ENCODE results near the gene CDC37L1. TPM values are rescaled to one million over a fixed set of nuclear protein-coding genes. Genes with fewer than 3 reads are reported as not detected.

CDC37L1 gene
- total RNA-seq, 2 donors from 2014 or later = 44.9 to 53.4 TPM

DNA sequence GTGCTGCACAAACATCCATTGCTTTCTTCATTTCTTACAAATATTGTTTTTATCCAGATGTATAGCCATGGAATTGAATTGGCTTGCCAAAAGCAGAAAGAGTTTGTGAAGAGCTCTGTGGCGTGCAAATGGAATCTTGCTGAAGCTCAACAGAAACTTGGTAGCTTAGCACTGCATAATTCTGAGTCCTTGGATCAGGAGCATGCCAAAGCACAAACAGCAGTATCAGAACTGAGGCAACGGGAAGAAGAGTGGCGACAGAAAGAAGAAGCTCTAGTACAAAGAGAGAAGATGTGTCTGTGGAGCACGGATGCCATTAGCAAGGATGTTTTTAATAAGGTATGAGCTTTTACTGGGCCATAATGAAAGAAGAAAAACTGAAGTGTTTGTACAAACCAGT is 5.5 kb downstream of the CDC37L1 start:
- H3K27ac ChIP-seq = peak overlapping the region in 1 of 2 donors; percentile 66
- TF ChIP-seq, protein P1, sequence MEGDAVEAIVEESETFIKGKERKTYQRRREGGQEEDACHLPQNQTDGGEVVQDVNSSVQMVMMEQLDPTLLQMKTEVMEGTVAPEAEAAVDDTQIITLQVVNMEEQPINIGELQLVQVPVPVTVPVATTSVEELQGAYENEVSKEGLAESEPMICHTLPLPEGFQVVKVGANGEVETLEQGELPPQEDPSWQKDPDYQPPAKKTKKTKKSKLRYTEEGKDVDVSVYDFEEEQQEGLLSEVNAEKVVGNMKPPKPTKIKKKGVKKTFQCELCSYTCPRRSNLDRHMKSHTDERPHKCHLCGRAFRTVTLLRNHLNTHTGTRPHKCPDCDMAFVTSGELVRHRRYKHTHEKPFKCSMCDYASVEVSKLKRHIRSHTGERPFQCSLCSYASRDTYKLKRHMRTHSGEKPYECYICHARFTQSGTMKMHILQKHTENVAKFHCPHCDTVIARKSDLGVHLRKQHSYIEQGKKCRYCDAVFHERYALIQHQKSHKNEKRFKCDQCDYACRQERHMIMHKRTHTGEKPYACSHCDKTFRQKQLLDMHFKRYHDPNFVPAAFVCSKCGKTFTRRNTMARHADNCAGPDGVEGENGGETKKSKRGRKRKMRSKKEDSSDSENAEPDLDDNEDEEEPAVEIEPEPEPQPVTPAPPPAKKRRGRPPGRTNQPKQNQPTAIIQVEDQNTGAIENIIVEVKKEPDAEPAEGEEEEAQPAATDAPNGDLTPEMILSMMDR (IDR thresholded peaks at IDR 0.05) = no peak
- no peak overlapping the region for H3K4me3 ChIP-seq
- no peak for DNase-seq (ENCODE audit: low spot score)
- peaks cover 14% of the 10 kb centered on the region for H3K36me3 ChIP-seq
- H3K9me3 ChIP-seq = no peaks in the 10 kb centered on the region
- no peaks in the 10 kb centered on the region for H3K27me3 ChIP-seq
- H3K4me1 ChIP-seq = peaks cover 0 to 51% of the 10 kb centered on the region in 2 donors

DNA sequence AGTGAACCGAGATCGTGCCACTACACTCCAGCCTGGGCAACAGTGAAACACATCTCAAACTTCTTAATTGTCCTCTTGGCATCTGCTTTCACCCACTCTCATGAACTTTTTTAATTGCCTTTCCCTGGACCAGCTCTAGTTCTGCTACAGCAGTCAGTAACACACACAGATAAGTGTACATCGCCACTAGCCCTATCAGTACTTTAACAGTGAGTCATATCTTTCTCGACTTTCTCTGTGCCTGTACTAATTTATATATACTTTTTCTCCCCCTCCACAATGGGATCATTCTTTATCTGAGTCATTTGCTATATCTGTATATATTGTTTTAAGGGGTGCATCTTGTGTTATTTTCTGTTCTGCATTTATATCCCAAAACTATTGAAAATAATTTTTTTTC is 6.7 kb downstream of the CDC37L1 start:
- TF ChIP-seq, protein P1 (IDR thresholded peaks at IDR 0.05) = no peak
- Histone ChIP-seq H3K4me1 (peaks cover 0 to 43% of the 10 kb centered on the region in 2 donors), H3K36me3 (peaks cover 20% of the 10 kb centered on the region), H3K27me3 (no peaks in the 10 kb centered on the region), H3K4me3 (no peak overlapping the region), H3K9me3 (no peaks in the 10 kb centered on the region), H3K27ac (peak overlapping the region; percentile 19 to 66)
- no peak for DNase-seq (ENCODE audit: low spot score)

GRCh38 chr9:4686584-4686983 is 7.2 kb downstream of the CDC37L1 start:
- TF ChIP-seq, protein P1 (IDR thresholded peaks at IDR 0.05) = no peak
- DNase-seq (ENCODE audit: low spot score) = no peak
- Histone ChIP-seq H3K27ac (peak overlapping the region in 1 of 2 donors; percentile 66), H3K27me3 (no peaks in the 10 kb centered on the region), H3K4me1 (peaks cover 0 to 39% of the 10 kb centered on the region in 2 donors), H3K4me3 (no peak overlapping the region), H3K9me3 (no peaks in the 10 kb centered on the region), H3K36me3 (peaks cover 25% of the 10 kb centered on the region)

- no peak for DNase-seq (ENCODE audit: low spot score)
- TF ChIP-seq, protein P1 (IDR thresholded peaks at IDR 0.05) = no peak
- Histone ChIP-seq H3K4me3 (no peak overlapping the region), H3K9me3 (no peaks in the 10 kb centered on the region), H3K27ac (no peak overlapping the region), H3K4me1 (peaks cover 0 to 37% of the 10 kb centered on the region in 2 donors), H3K27me3 (no peaks in the 10 kb centered on the region), H3K36me3 (peaks cover 28% of the 10 kb centered on the region)
These were observed 9.7 kb downstream of the CDC37L1 start for GRCh38 chr9:4689021-4689420.

DNA sequence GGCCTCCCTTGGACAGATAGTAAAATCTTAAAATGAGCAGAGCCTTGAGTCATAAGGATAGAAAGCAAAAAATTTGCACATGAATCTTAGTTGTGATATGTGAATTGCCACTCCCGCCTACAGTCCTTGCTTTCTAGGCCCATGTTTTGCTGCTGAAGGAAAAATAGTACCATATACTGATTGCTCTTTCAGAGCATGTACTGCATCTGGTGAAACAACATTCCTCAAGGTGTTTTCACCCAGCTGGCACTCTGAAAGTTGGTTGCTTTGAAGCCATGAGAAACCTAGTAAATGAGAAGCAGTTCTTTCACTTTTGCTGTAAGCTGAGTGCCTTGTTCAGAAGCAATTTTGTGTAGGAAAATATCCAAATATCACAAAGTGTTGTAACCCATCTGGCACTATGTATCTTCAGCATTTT is 10.3 kb downstream of the CDC37L1 start:
- Histone ChIP-seq H3K27ac (no peak overlapping the region), H3K4me3 (no peak overlapping the region), H3K27me3 (no peaks in the 10 kb centered on the region), H3K4me1 (peaks cover 0 to 34% of the 10 kb centered on the region in 2 donors), H3K36me3 (peaks cover 35% of the 10 kb centered on the region), H3K9me3 (no peaks in the 10 kb centered on the region)
- TF ChIP-seq, protein P1 (IDR thresholded peaks at IDR 0.05) = no peak
- no peak for DNase-seq (ENCODE audit: low spot score)

- Histone ChIP-seq H3K4me3 (no peak overlapping the region), H3K27ac (no peak overlapping the region), H3K9me3 (no peaks in the 10 kb centered on the region), H3K27me3 (no peaks in the 10 kb centered on the region), H3K36me3 (peaks cover 35% of the 10 kb centered on the region), H3K4me1 (peaks cover 0 to 29% of the 10 kb centered on the region in 2 donors)
- TF ChIP-seq, protein P1 (IDR thresholded peaks at IDR 0.05) = no peak
- no peak for DNase-seq (ENCODE audit: low spot score)
These were observed 10.8 kb downstream of the CDC37L1 start for GRCh38 chr9:4690144-4690543.

All from right atrium auricular region (tissue), 2 donors.